Vagina (tissue), 2 donors: ENCODE data around the gene TBC1D22A. TPM values are rescaled to one million over a fixed set of nuclear protein-coding genes. Genes with fewer than 3 reads are reported as not detected.

ENCODE experiments used
- DNase-seq, 2 donors: peaks; one replicate each; pipeline ENCODE4 v3.0.0-alpha.2; 2017; ENCODE audit errors: extremely low spot score in 2 of 2
- H3K27ac ChIP-seq: fragments of 200-600 bp; sonication (generic); one replicate; pipeline ENCODE4 v1.5.1; 2019
- H3K27me3 ChIP-seq: fragments of 200-600 bp; sonication (generic); one replicate; pipeline ENCODE4 v1.5.1; 2019
- H3K36me3 ChIP-seq, 2 donors: fragments of 200-600 bp; sonication (generic); one replicate each; pipeline ENCODE4 v1.5.1; 2017 to 2019
- H3K4me1 ChIP-seq: fragments of 200-600 bp; sonication (generic); one replicate; pipeline ENCODE4 v1.5.1; 2019
- H3K4me3 ChIP-seq, 2 donors: fragments of 200-600 bp; sonication (generic); 1 replicate in 1 of 2; 2 replicates in 1 of 2; pipeline ENCODE4 v1.5.1; 2016 to 2019
- H3K9me3 ChIP-seq: fragments of 200-600 bp; sonication (generic); one replicate; pipeline ENCODE4 v1.5.1; 2019
- CTCF ChIP-seq, 3 experiments: fragments of 450-650 bp in 2 of 3; fragments of 200-600 bp in 1 of 3; sonication (generic) in 1 of 3; IDR thresholded peaks; one replicate each; pipeline ENCODE4 v1.5.1; 2017 to 2019; ENCODE audit warnings: antibody characterized with exemption in 3 of 3, mild to moderate bottlenecking in 2 of 3, moderate library complexity in 2 of 3
- POLR2A ChIP-seq, 2 donors: fragments of 450-650 bp; IDR thresholded peaks; one replicate each; pipeline ENCODE4 v1.6.1; 2017; ENCODE audit warnings: antibody characterized with exemption in 2 of 2, mild to moderate bottlenecking in 2 of 2, moderate library complexity in 2 of 2
- POLR2AphosphoS5 ChIP-seq, 2 donors: sonication (generic); formaldehyde crosslinking; IDR thresholded peaks; one replicate each; pipeline ENCODE4 v1.9.0; 2017; ENCODE audit warnings: antibody characterized with exemption in 2 of 2, mild to moderate bottlenecking in 2 of 2, low read depth in 1 of 2; ENCODE audit not compliant: insufficient read depth in 1 of 2
- intact Hi-C: fragments of 100-400 bp; cut with DNase I; formaldehyde crosslinking; loops from one replicate; pipeline ENCODE4 v1.15.1; 2023
- total RNA-seq: library from RNA; depleted of rRNA; stranded (reverse); fragments of >200 nt; gene quantifications from one replicate; pipeline ENCODE4 v1.2.3, GENCODE V29; 2016

TBC1D22A gene
- total RNA-seq, 1 donor from 2014 or later: 38.3 TPM

GRCh38 chr22:47112582-47112965 lies 350.1 kb downstream of the TBC1D22A start:
- Histone ChIP-seq H3K9me3 (no peaks in the 10 kb centered on the region), H3K4me1 (no peaks in the 10 kb centered on the region), H3K27me3 (no peaks in the 10 kb centered on the region), H3K36me3 (no peaks in the 10 kb centered on the region), H3K4me3 (no peak overlapping the region), H3K27ac (no peak overlapping the region)
- intact Hi-C loops: no loop called here
- no peak for DNase-seq
- TF ChIP-seq CTCF (IDR thresholded peaks at IDR 0.05) (no peak), POLR2AphosphoS5 (IDR thresholded peaks at IDR 0.05; ENCODE audit: insufficient read depth in 1 of 2, low read depth in 1 of 2) (no peak), POLR2A (IDR thresholded peaks at IDR 0.05) (no peak)

- Histone ChIP-seq H3K36me3 (no peaks in the 10 kb centered on the region), H3K27me3 (no peaks in the 10 kb centered on the region), H3K9me3 (no peaks in the 10 kb centered on the region), H3K4me1 (no peaks in the 10 kb centered on the region), H3K27ac (no peak overlapping the region), H3K4me3 (no peak overlapping the region)
- intact Hi-C loops: no loop called here
- TF ChIP-seq CTCF (IDR thresholded peaks at IDR 0.05): no peak
- no peak for TF ChIP-seq POLR2A (IDR thresholded peaks at IDR 0.05)
- TF ChIP-seq POLR2AphosphoS5 (IDR thresholded peaks at IDR 0.05; ENCODE audit: insufficient read depth in 1 of 2, low read depth in 1 of 2): no peak
- DNase-seq: no peak
Observed at GRCh38 chr22:47112994-47113852, 350.8 kb downstream of the TBC1D22A start.

- H3K27ac ChIP-seq: no peak overlapping the region
- no peaks in the 10 kb centered on the region for H3K4me1 ChIP-seq
- no peak for DNase-seq
- intact Hi-C loops: no loop called here
- H3K4me3 ChIP-seq: no peak overlapping the region
- no peak for TF ChIP-seq POLR2A (IDR thresholded peaks at IDR 0.05)
- TF ChIP-seq CTCF (IDR thresholded peaks at IDR 0.05): no peak
- no peak for TF ChIP-seq POLR2AphosphoS5 (IDR thresholded peaks at IDR 0.05; ENCODE audit: insufficient read depth in 1 of 2, low read depth in 1 of 2)
- no peaks in the 10 kb centered on the region for H3K36me3 ChIP-seq
- H3K27me3 ChIP-seq: no peaks in the 10 kb centered on the region
- H3K9me3 ChIP-seq: no peaks in the 10 kb centered on the region
Observed at GRCh38 chr22:47113853-47114415, 351.5 kb downstream of the TBC1D22A start.

GRCh38 chr22:47114813-47115517 lies 352.5 kb downstream of the TBC1D22A start:
- H3K9me3 ChIP-seq: no peaks in the 10 kb centered on the region
- TF ChIP-seq POLR2AphosphoS5 (IDR thresholded peaks at IDR 0.05; ENCODE audit: insufficient read depth in 1 of 2, low read depth in 1 of 2) (no peak), POLR2A (IDR thresholded peaks at IDR 0.05) (no peak), CTCF (IDR thresholded peaks at IDR 0.05) (no peak)
- no peaks in the 10 kb centered on the region for H3K36me3 ChIP-seq
- no peak overlapping the region for H3K27ac ChIP-seq
- intact Hi-C loops: no loop called here
- H3K4me3 ChIP-seq: no peak overlapping the region
- DNase-seq: no peak
- H3K4me1 ChIP-seq: no peaks in the 10 kb centered on the region
- H3K27me3 ChIP-seq: no peaks in the 10 kb centered on the region
